ENCODE data around the gene PCDHB1.
"Not testable (repeated sequence)": the region's sequence is repeated elsewhere in the genome, so short reads cannot be mapped to it uniquely, and the experiment has no call there.

Gene PCDHB1

GRCh38 chr5:141082228-141082627 is 31.1 kb downstream of the PCDHB1 start:
- DNase-seq (ENCODE audit: low read depth in 2 of 2), result no peak

DNA sequence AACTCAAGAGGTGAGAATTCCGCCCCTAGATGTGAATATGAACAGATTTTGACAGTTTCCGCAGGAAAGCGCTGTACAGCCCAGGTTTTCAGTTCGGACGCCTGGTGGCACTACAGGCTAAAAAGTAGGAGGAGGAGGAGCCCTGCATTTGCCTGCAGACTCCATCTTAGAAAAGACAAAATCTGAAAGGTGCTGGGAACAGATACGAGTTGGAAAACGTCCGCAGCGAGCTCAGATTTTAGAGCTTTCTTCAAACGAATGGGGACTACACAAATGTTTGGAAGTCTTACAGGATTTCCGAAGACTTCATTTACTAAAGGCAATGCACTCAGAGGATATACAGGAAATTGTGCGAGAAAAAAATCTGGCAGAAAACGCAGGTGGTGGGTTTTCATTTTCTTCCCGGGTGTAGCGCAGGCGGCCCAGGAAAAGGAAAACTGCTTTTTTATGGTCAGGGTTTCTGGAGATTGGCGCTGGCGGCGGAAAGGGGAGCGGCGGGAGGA is 33.4 kb downstream of the PCDHB1 start:
- no peak for DNase-seq (ENCODE audit: low read depth in 2 of 2)

- DNase-seq (ENCODE audit: low read depth in 2 of 2), result no peak
Measured at GRCh38 chr5:141094481-141095262, 43.5 kb downstream of the PCDHB1 start, which contains the start of gene PCDHB2. Gene PCDHB2, plus strand, starts transcription at chr5:141094615. Its CDS starts 176 bp downstream, at chr5:141094791.

- no peak for DNase-seq (ENCODE audit: low read depth in 2 of 2)
Measured at GRCh38 chr5:141095263-141095641, 44.1 kb downstream of the PCDHB1 start.

GRCh38 chr5:141096181-141096580 is 45.0 kb downstream of the PCDHB1 start:
- not testable (repeated sequence) for DNase-seq (ENCODE audit: low read depth in 2 of 2)

- DNase-seq (ENCODE audit: low read depth in 2 of 2), result not testable (repeated sequence)
Measured at GRCh38 chr5:141096586-141096985, 45.4 kb downstream of the PCDHB1 start.

- no peak for DNase-seq (ENCODE audit: low read depth in 2 of 2)
Measured at GRCh38 chr5:141100243-141100805, 49.1 kb downstream of the PCDHB1 start, which contains the start of gene PCDHB3. Gene PCDHB3, plus strand, starts transcription at chr5:141100473. Its CDS starts 177 bp downstream, at chr5:141100650.

DNA sequence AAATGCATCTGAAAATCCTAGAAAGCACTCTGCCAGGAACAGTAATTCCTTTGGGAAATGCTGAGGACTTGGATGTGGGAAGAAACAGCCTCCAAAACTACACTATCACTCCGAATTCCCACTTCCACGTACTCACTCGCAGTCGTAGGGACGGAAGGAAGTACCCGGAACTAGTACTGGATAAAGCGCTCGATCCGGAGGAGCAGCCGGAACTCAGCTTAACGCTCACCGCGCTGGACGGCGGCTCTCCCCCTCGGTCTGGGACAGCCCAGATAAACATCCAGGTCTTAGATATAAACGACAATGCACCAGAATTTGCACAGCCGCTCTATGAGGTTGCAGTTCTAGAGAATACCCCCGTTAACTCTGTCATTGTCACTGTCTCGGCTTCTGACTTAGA is 49.9 kb downstream of the PCDHB1 start:
- DNase-seq (ENCODE audit: low read depth in 2 of 2), result no peak

DNA sequence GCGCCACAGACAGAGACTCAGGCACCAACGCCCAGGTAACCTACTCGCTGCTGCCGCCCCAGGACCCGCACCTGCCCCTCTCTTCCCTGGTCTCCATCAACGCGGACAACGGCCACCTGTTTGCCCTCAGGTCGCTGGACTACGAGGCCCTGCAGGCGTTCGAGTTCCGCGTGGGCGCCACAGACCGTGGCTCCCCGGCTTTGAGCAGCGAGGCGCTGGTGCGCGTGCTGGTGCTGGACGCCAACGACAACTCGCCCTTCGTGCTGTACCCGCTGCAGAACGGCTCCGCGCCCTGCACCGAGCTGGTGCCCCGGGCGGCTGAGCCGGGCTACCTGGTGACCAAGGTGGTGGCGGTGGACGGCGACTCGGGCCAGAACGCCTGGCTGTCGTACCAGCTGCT is 50.9 kb downstream of the PCDHB1 start:
- not testable (repeated sequence) for DNase-seq (ENCODE audit: low read depth in 2 of 2)

DNA sequence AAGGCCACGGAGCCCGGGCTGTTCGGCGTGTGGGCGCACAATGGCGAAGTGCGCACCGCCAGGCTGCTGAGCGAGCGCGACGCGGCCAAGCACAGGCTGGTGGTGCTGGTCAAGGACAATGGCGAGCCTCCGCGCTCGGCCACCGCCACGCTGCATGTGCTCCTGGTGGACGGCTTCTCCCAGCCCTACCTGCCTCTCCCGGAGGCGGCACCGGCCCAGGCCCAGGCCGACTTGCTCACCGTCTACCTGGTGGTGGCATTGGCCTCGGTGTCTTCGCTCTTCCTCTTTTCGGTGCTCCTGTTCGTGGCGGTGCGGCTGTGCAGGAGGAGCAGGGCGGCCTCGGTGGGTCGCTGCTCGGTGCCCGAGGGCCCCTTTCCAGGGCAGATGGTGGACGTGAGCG is 51.3 kb downstream of the PCDHB1 start:
- DNase-seq (ENCODE audit: low read depth in 2 of 2), result not testable (repeated sequence)

DNA sequence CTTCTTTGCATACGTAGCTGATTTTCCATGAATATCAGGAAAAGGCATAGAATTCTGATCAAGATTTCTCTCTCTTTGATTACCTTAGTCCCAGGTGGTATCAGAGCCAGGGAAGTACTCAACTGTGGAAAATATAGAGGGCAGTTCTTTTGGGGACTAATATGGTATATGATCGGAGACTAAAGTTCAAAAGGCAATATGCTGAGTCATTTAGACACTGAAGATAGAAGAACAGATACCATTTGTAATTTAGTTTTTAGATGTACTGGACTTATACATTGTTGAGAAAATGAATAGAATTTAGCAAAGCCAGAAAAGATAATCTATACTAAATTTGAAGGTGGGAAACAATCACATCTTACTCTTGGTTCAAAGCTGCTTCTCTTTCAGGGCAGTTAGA is 54.2 kb downstream of the PCDHB1 start:
- no peak for DNase-seq (ENCODE audit: low read depth in 2 of 2)
